Measurements from ENCODE around the gene WNT5B. TPM values are rescaled to one million over a fixed set of nuclear protein-coding genes. Genes with fewer than 3 reads are reported as not detected.
A peak's percentile ranks its signal among the peaks of the same experiment; 100 is the strongest.

The WNT5B gene
- total RNA-seq, 2 donors from 2014 or later = 0.47 TPM; not detected in 1

DNA sequence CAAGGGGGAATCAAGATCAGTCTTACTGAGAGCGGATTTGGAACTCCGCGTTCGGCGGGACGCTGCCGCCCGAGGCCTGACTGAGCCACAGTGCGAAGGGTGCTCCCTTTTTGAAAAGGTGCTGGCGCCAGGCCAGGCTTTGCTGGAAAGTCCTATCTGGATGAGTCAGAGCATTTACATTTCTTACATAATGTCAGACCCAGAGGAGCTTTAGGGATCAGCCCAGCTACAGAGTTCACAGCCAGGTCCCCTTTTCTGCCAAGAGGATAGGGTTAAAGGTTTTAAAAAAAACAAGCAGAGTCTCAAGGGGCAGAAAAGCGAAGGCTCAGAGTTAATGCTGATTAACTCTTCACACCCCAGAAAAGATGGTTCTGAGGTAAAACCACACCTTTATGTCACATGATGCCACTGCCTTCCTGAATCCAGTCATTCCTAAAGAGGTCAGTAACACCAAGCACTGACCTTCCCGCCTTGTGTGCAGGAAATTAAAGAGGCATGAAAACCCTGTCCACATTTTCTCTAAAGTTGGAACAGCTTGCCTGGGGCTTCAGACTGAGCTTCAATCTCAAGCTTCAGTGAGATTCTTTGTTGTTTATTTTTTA, 22.9 kb upstream of the WNT5B start:
- ATAC-seq = peak; percentile 67 to 76

GRCh38 chr12:1607940-1608712, 20.9 kb upstream of the WNT5B start:
- H3K36me3 Mint-ChIP-seq = no peaks in the 10 kb centered on the region
- no peak overlapping the region for H3K27ac Mint-ChIP-seq
- ATAC-seq = no peak
- DNase-seq (ENCODE audit: low spot score) = no peak
- H3K9me3 Mint-ChIP-seq = no peaks in the 10 kb centered on the region
- peaks cover 0 to 6% of the 10 kb centered on the region in 2 donors for H3K27me3 Mint-ChIP-seq
- H3K4me3 Mint-ChIP-seq = no peak overlapping the region
- H3K4me1 Mint-ChIP-seq (ENCODE audit: low read depth in 2 of 2) = peaks cover 18 to 23% of the 10 kb centered on the region in 2 donors

More for the DNA sequence above, 22.9 kb upstream of the WNT5B start:
- H3K27ac Mint-ChIP-seq = peak overlapping the region; percentile 22 to 68
- no peaks in the 10 kb centered on the region for H3K36me3 Mint-ChIP-seq
- peaks cover 24 to 36% of the 10 kb centered on the region in 2 donors for H3K4me1 Mint-ChIP-seq (ENCODE audit: low read depth in 2 of 2)
- no peaks in the 10 kb centered on the region for H3K9me3 Mint-ChIP-seq
- DNase-seq (ENCODE audit: low spot score) = peak; percentile 68
- H3K4me3 Mint-ChIP-seq = peak overlapping the region; percentile 84
- peaks cover 0 to 6% of the 10 kb centered on the region in 2 donors for H3K27me3 Mint-ChIP-seq

- Mint-ChIP-seq H3K36me3 (no peaks in the 10 kb centered on the region), H3K9me3 (no peaks in the 10 kb centered on the region), H3K27ac (no peak overlapping the region), H3K4me1 (ENCODE audit: low read depth in 2 of 2) (peaks cover 18 to 20% of the 10 kb centered on the region in 2 donors), H3K4me3 (no peak overlapping the region), H3K27me3 (peaks cover 0 to 6% of the 10 kb centered on the region in 2 donors)
- DNase-seq (ENCODE audit: low spot score) (no peak), ATAC-seq (no peak)
Measured at GRCh38 chr12:1608713-1609119, 20.3 kb upstream of the WNT5B start.

- Mint-ChIP-seq H3K27ac (no peak overlapping the region), H3K36me3 (no peaks in the 10 kb centered on the region)
- no peak for ATAC-seq
Measured at GRCh38 chr12:1610072-1610643, 18.9 kb upstream of the WNT5B start.

DNA sequence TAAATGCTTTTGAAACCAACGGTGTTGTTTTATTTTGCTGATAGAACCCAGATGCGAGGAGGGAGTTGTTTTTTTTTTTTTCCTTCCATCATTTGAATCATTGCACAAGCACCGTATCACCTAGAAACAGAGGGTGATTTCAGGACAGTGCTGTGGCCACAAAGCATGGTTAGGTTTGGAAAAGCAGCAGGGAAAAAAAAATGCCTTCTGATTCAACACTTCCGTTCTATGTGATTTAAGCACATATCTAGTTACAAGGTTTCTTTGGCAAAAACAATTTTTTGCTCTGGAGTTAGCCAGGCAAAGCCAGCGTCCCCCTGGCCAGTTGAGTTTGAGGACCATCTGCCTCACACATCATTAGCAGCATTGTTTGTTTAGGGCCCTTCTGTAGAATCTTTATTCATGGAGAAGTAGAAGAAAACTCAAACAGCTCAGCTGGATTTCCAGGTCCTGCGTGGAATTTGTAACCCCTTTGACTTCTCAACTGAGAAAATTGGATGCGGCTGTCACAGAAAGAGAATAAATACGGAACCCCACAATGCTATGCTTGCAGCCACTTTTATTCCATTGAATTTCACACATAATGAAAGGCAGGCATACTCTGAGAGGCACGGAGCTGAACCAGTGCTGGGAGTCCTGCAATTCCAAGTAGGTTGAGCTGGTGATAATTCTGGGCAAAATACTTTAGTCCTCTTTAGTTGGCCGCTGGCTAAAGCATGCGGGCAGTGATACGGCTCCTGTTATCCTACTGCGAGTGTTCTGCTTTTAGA, 17.0 kb upstream of the WNT5B start:
- no peak overlapping the region for H3K27ac Mint-ChIP-seq
- H3K4me3 Mint-ChIP-seq = no peak overlapping the region
- H3K36me3 Mint-ChIP-seq = no peaks in the 10 kb centered on the region
- peaks cover 4 to 7% of the 10 kb centered on the region in 2 donors for H3K27me3 Mint-ChIP-seq
- no peaks in the 10 kb centered on the region for H3K9me3 Mint-ChIP-seq
- DNase-seq (ENCODE audit: low spot score) = no peak
- ATAC-seq = no peak
- H3K4me1 Mint-ChIP-seq (ENCODE audit: low read depth in 2 of 2) = no peaks in the 10 kb centered on the region

More at GRCh38 chr12:1610072-1610643, 18.9 kb upstream of the WNT5B start:
- DNase-seq (ENCODE audit: low spot score) = no peak
- Mint-ChIP-seq H3K4me1 (ENCODE audit: low read depth in 2 of 2) (peaks cover 7 to 9% of the 10 kb centered on the region in 2 donors), H3K27me3 (peaks cover 4 to 6% of the 10 kb centered on the region in 2 donors), H3K4me3 (no peak overlapping the region), H3K9me3 (no peaks in the 10 kb centered on the region)

- no peak overlapping the region for H3K27ac Mint-ChIP-seq
- ATAC-seq (no peak), DNase-seq (ENCODE audit: low spot score) (no peak)
- H3K4me1 Mint-ChIP-seq (ENCODE audit: low read depth in 2 of 2) = no peaks in the 10 kb centered on the region
- no peaks in the 10 kb centered on the region for H3K9me3 Mint-ChIP-seq
- H3K36me3 Mint-ChIP-seq = no peaks in the 10 kb centered on the region
- no peak overlapping the region for H3K4me3 Mint-ChIP-seq
- H3K27me3 Mint-ChIP-seq = peaks cover 7 to 14% of the 10 kb centered on the region in 2 donors
Measured at GRCh38 chr12:1613860-1614259, 15.2 kb upstream of the WNT5B start.

DNA sequence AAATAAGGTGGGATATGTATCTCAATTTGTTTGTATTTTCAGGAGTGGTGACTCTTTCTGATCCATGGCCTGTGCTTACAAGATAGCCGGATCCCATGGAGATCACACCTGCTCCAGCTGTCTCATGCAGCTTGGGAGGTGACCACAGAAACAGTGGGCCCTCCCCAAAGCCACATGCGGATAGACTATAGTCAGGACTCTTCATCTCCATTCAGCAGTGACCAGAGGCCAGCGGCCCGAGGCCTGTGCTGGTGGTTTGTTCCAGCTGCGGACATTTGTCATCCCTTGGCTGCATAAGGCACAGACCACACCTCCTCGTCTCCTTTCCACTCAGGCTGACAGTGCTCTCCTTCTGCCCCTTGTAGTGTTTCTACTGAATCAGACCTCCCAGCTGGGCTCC, 14.7 kb upstream of the WNT5B start:
- H3K27me3 Mint-ChIP-seq = peaks cover 10 to 14% of the 10 kb centered on the region in 2 donors
- H3K9me3 Mint-ChIP-seq = no peaks in the 10 kb centered on the region
- ATAC-seq (no peak), DNase-seq (ENCODE audit: low spot score) (no peak)
- peaks cover 3 to 4% of the 10 kb centered on the region in 2 donors for H3K4me1 Mint-ChIP-seq (ENCODE audit: low read depth in 2 of 2)
- no peaks in the 10 kb centered on the region for H3K36me3 Mint-ChIP-seq
- no peak overlapping the region for H3K27ac Mint-ChIP-seq
- H3K4me3 Mint-ChIP-seq = no peak overlapping the region

- H3K36me3 Mint-ChIP-seq = no peaks in the 10 kb centered on the region
- H3K27ac Mint-ChIP-seq = no peak overlapping the region
- peaks cover 14 to 18% of the 10 kb centered on the region in 2 donors for H3K27me3 Mint-ChIP-seq
- peaks cover 9 to 12% of the 10 kb centered on the region in 2 donors for H3K4me1 Mint-ChIP-seq (ENCODE audit: low read depth in 2 of 2)
- DNase-seq (ENCODE audit: low spot score) = no peak
- no peak overlapping the region for H3K4me3 Mint-ChIP-seq
- H3K9me3 Mint-ChIP-seq = no peaks in the 10 kb centered on the region
- no peak for ATAC-seq
Measured at GRCh38 chr12:1616233-1617066, 12.6 kb upstream of the WNT5B start.

- H3K4me1 Mint-ChIP-seq (ENCODE audit: low read depth in 2 of 2) = peaks cover 9 to 12% of the 10 kb centered on the region in 2 donors
- ATAC-seq (no peak), DNase-seq (ENCODE audit: low spot score) (no peak)
- H3K4me3 Mint-ChIP-seq = no peak overlapping the region
- H3K36me3 Mint-ChIP-seq = no peaks in the 10 kb centered on the region
- no peak overlapping the region for H3K27ac Mint-ChIP-seq
- no peaks in the 10 kb centered on the region for H3K9me3 Mint-ChIP-seq
- H3K27me3 Mint-ChIP-seq = peaks cover 21 to 22% of the 10 kb centered on the region in 2 donors
Measured at GRCh38 chr12:1618489-1618888, 10.5 kb upstream of the WNT5B start.

GRCh38 chr12:1619159-1619558, 9.9 kb upstream of the WNT5B start:
- Mint-ChIP-seq H3K27ac (no peak overlapping the region), H3K9me3 (no peaks in the 10 kb centered on the region), H3K27me3 (peaks cover 21 to 22% of the 10 kb centered on the region in 2 donors), H3K36me3 (no peaks in the 10 kb centered on the region), H3K4me1 (ENCODE audit: low read depth in 2 of 2) (peaks cover 9 to 12% of the 10 kb centered on the region in 2 donors), H3K4me3 (peak overlapping the region; percentile 3)
- DNase-seq (ENCODE audit: low spot score) (no peak), ATAC-seq (no peak)

DNA sequence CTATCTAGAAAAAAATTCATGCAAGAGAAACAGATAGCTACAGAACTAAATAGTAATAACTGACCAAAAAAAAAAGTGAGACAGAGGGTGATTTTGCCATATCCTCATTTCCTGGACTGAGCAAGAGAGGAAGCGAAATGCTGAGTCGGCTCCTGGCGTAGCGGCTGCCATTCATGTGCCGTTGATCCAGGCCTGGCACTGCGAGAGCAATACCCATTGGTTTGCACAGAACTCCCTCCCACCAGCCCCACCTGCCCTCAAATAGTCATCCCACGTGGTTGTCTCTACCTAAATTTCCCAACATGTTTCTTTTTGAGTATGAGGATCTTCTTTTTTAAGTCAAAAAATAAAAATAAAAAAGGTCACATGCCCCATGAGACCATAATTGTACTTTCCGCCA, 9.4 kb upstream of the WNT5B start:
- Mint-ChIP-seq H3K9me3 (no peaks in the 10 kb centered on the region), H3K27me3 (peaks cover 22 to 24% of the 10 kb centered on the region in 2 donors), H3K27ac (no peak overlapping the region), H3K4me3 (peak overlapping the region; percentile 3), H3K36me3 (no peaks in the 10 kb centered on the region), H3K4me1 (ENCODE audit: low read depth in 2 of 2) (peaks cover 9 to 12% of the 10 kb centered on the region in 2 donors)
- DNase-seq (ENCODE audit: low spot score) (no peak), ATAC-seq (peak; percentile 81 to 84)

DNA sequence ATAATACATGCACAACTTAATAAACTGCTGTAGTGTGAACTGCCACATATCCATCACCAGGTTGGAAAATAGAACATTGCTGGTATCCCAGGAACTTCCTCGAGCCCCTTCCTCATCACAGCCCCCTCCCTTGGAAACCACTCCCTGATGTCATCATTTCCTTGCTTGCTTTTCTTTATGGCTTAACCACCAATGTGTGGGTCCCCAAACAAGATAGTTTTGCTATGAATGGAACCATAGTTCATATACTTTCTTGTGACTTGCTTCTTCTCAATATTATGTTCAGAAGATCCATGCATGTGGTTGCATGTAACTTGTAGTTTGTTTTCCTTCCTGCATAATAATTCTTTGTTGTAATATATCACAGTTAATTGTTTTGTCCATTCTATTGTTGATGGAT, 8.9 kb upstream of the WNT5B start:
- peak overlapping the region; percentile 18 for H3K4me3 Mint-ChIP-seq
- H3K27ac Mint-ChIP-seq = no peak overlapping the region
- peaks cover 9 to 12% of the 10 kb centered on the region in 2 donors for H3K4me1 Mint-ChIP-seq (ENCODE audit: low read depth in 2 of 2)
- H3K36me3 Mint-ChIP-seq = no peaks in the 10 kb centered on the region
- no peaks in the 10 kb centered on the region for H3K9me3 Mint-ChIP-seq
- peak in 1 of 2 donors; percentile 43 for ATAC-seq
- H3K27me3 Mint-ChIP-seq = peaks cover 24 to 28% of the 10 kb centered on the region in 2 donors
- no peak for DNase-seq (ENCODE audit: low spot score)

- H3K4me1 Mint-ChIP-seq (ENCODE audit: low read depth in 2 of 2) = peaks cover 9 to 12% of the 10 kb centered on the region in 2 donors
- no peak overlapping the region for H3K27ac Mint-ChIP-seq
- DNase-seq (ENCODE audit: low spot score) (no peak), ATAC-seq (no peak)
- H3K27me3 Mint-ChIP-seq = peaks cover 18 to 28% of the 10 kb centered on the region in 2 donors
- H3K4me3 Mint-ChIP-seq = no peak overlapping the region
- H3K36me3 Mint-ChIP-seq = no peaks in the 10 kb centered on the region
- no peaks in the 10 kb centered on the region for H3K9me3 Mint-ChIP-seq
Measured at GRCh38 chr12:1622406-1622805, 6.6 kb upstream of the WNT5B start.
